HUES64 (cell line): ENCODE measurements around the gene AKAP3.

ENCODE experiments used
- H3K27ac ChIP-seq: 2 replicates; pipeline ENCODE4 v1.7.0; 2013; ENCODE audit warnings: low read depth, low read length, inconsistent platforms
- H3K27me3 ChIP-seq: 2 replicates; pipeline ENCODE4 v1.6.1; 2013; ENCODE audit warnings: mild to moderate bottlenecking, low read length; ENCODE audit not compliant: insufficient read depth
- H3K36me3 ChIP-seq: 2 replicates; pipeline ENCODE4 v1.6.1; 2013; ENCODE audit warnings: mild to moderate bottlenecking, low read length; ENCODE audit not compliant: insufficient read depth
- H3K4me1 ChIP-seq: 2 replicates; pipeline ENCODE4 v1.6.1; 2013; ENCODE audit warnings: mild to moderate bottlenecking, low read length, moderate library complexity; ENCODE audit not compliant: insufficient read depth
- H3K4me3 ChIP-seq: 2 replicates; pipeline ENCODE4 v1.5.1; 2013; ENCODE audit warnings: mild to moderate bottlenecking, low read length, moderate library complexity
- H3K9ac ChIP-seq: 2 replicates; pipeline ENCODE4 v1.6.1; 2013; ENCODE audit warnings: mild to moderate bottlenecking, low read depth, low read length
- H3K9me3 ChIP-seq: 2 replicates; pipeline ENCODE4 v1.6.1; 2013; ENCODE audit warnings: low read depth, low read length; ENCODE audit not compliant: insufficient read depth
- WGBS: fragments of 150-250, 120-280 bp; methylation state at CpG from one replicate; pipeline ENCODE4 v1.1.7; 2013; ENCODE audit warnings: missing lambda C conversion rate; 5-methylcytosine and 5-hydroxymethylcytosine counted together

The AKAP3 gene

GRCh38 chr12:4603421-4603820, 45.4 kb downstream of the AKAP3 start:
- peaks cover 7% of the 10 kb centered on the region; the same call in 1 of the 2 replicates for H3K4me1 ChIP-seq
- no peak overlapping the region for H3K9ac ChIP-seq
- no peaks in the 10 kb centered on the region for H3K9me3 ChIP-seq
- 0 out of 2 replicates have a peak, but pooled peaks cover 5% of the 10 kb centered on the region for H3K27me3 ChIP-seq
- no peak overlapping the region for H3K27ac ChIP-seq
- no peaks in the 10 kb centered on the region for H3K36me3 ChIP-seq
- no peak overlapping the region for H3K4me3 ChIP-seq
- 77% methylated on average over 7 of the region's 7 CpGs for WGBS

DNA sequence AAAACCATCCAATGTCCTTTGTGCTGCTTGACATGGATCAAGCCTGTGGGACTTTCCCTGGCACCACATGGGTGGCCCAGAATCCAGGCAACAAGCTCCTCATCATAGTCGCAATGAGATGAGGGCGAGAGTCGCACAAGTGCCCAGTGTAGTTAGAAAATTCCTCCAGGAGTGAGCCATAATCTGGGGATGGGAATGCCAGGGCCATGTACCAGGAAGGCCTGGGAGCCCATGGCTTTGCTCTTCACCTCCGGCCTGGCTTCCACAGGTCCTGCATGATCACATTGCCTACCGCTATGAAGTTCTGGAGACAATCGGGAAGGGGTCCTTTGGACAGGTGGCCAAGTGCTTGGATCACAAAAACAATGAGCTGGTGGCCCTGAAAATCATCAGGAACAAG, 53.0 kb downstream of the AKAP3 start:
- 96% methylated on average over 6 of the region's 6 CpGs for WGBS
- Histone ChIP-seq H3K9ac (no peak overlapping the region), H3K4me3 (no peak overlapping the region)

GRCh38 chr12:4591180-4591687, 57.6 kb downstream of the AKAP3 start:
- H3K4me1 ChIP-seq, result no peaks in the 10 kb centered on the region
- H3K4me3 ChIP-seq, result no peak overlapping the region
- no peak overlapping the region for H3K9ac ChIP-seq
- no peaks in the 10 kb centered on the region for H3K36me3 ChIP-seq
- H3K9me3 ChIP-seq, result no peaks in the 10 kb centered on the region
- no peak overlapping the region for H3K27ac ChIP-seq
- H3K27me3 ChIP-seq, result no peaks in the 10 kb centered on the region
- WGBS, result 89% methylated on average over 7 of the region's 7 CpGs

More for the DNA sequence above, 53.0 kb downstream of the AKAP3 start:
- H3K36me3 ChIP-seq, result no peaks in the 10 kb centered on the region
- H3K27ac ChIP-seq, result no peak overlapping the region
- no peaks in the 10 kb centered on the region for H3K9me3 ChIP-seq
- no peaks in the 10 kb centered on the region for H3K4me1 ChIP-seq
- H3K27me3 ChIP-seq, result no peaks in the 10 kb centered on the region

GRCh38 chr12:4589941-4590340, 58.9 kb downstream of the AKAP3 start:
- 83% methylated on average over 2 of the region's 2 CpGs for WGBS
- H3K9me3 ChIP-seq, result no peaks in the 10 kb centered on the region
- H3K27me3 ChIP-seq, result no peaks in the 10 kb centered on the region

GRCh38 chr12:4588916-4589315, 59.9 kb downstream of the AKAP3 start:
- no peaks in the 10 kb centered on the region for H3K4me1 ChIP-seq
- H3K36me3 ChIP-seq, result no peaks in the 10 kb centered on the region
- WGBS, result no CpG with 5 or more reads among the region's 3 CpGs
- no peak overlapping the region for H3K27ac ChIP-seq
- no peak overlapping the region for H3K4me3 ChIP-seq
- H3K9me3 ChIP-seq, result no peaks in the 10 kb centered on the region
- H3K9ac ChIP-seq, result no peak overlapping the region
- no peaks in the 10 kb centered on the region for H3K27me3 ChIP-seq

More at GRCh38 chr12:4589941-4590340, 58.9 kb downstream of the AKAP3 start:
- Histone ChIP-seq H3K9ac (no peak overlapping the region), H3K4me3 (no peak overlapping the region), H3K27ac (no peak overlapping the region), H3K36me3 (no peaks in the 10 kb centered on the region), H3K4me1 (no peaks in the 10 kb centered on the region)

DNA sequence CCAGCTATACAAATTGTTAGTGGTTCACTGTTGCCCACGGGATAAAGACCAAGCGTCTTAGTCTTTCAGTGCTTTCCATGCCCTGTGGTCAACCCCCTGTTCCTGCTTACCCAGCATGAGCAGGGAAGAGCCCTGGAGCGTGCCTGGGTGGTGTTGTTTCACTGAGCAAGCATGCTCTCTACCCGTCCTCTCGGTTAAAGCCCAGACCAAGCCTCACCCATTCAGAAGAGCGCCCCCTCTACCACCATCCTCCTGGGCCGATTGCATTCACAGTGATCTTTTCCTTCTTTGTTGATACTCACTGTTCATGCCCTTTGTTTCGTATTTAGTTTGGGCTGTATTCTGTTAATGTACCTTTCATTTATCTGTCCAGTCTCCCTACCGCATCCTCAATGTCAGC, 61.7 kb downstream of the AKAP3 start:
- Histone ChIP-seq H3K9me3 (no peaks in the 10 kb centered on the region), H3K27ac (no peak overlapping the region), H3K27me3 (no peaks in the 10 kb centered on the region), H3K36me3 (no peaks in the 10 kb centered on the region), H3K4me3 (no peak overlapping the region), H3K4me1 (no peaks in the 10 kb centered on the region), H3K9ac (no peak overlapping the region)
- 74% methylated on average over 9 of the region's 9 CpGs for WGBS

GRCh38 chr12:4586500-4586899, 62.4 kb downstream of the AKAP3 start:
- no peaks in the 10 kb centered on the region for H3K9me3 ChIP-seq
- H3K27ac ChIP-seq, result no peak overlapping the region
- H3K27me3 ChIP-seq, result no peaks in the 10 kb centered on the region
- H3K4me1 ChIP-seq, result peaks cover under 1% of the 10 kb centered on the region; the same call in 1 of the 2 replicates
- WGBS, result 89% methylated on average over 5 of the region's 5 CpGs
- H3K4me3 ChIP-seq, result no peak overlapping the region
- H3K9ac ChIP-seq, result no peak overlapping the region
- no peaks in the 10 kb centered on the region for H3K36me3 ChIP-seq

GRCh38 chr12:4584896-4585295, 64.0 kb downstream of the AKAP3 start:
- no peaks in the 10 kb centered on the region for H3K27me3 ChIP-seq
- H3K9me3 ChIP-seq, result no peaks in the 10 kb centered on the region
- WGBS, result 90% methylated on average over 7 of the region's 7 CpGs
- H3K4me3 ChIP-seq, result no peak overlapping the region
- H3K4me1 ChIP-seq, result peaks cover 5% of the 10 kb centered on the region; the same call in 1 of the 2 replicates
- H3K27ac ChIP-seq, result no peak overlapping the region
- no peaks in the 10 kb centered on the region for H3K36me3 ChIP-seq
- H3K9ac ChIP-seq, result no peak overlapping the region

- H3K36me3 ChIP-seq, result no peaks in the 10 kb centered on the region
- no peak overlapping the region for H3K27ac ChIP-seq
- H3K4me3 ChIP-seq, result no peak overlapping the region
- no peaks in the 10 kb centered on the region for H3K9me3 ChIP-seq
- WGBS, result 96% methylated on average over 4 of the region's 6 CpGs
- H3K9ac ChIP-seq, result no peak overlapping the region
- H3K27me3 ChIP-seq, result no peaks in the 10 kb centered on the region
- peaks cover 5% of the 10 kb centered on the region; the same call in 1 of the 2 replicates for H3K4me1 ChIP-seq
Observed at GRCh38 chr12:4584281-4584680, 64.6 kb downstream of the AKAP3 start.

DNA sequence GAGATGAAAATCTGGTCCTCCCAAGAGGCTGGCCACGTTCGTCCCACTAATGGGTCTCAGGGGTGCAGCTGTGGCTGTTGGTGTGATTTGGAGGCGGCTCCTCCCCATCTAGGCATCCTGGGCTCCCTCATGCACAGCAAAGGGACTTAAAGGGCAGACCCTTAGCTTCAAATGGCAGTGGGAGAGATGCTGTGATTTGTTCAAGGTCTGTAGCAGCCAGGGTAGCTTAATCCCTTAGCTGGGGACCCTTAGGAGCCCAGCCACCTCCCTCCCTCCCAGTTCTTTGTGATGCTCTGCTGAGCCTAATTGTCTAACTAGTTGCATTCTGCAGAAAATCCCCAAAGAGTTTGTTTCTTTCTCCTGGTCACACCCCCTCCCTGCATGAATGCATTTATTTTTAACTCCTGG, 68.6 kb downstream of the AKAP3 start:
- no peak overlapping the region for H3K4me3 ChIP-seq
- 67% methylated on average over 3 of the region's 3 CpGs for WGBS
- no peaks in the 10 kb centered on the region for H3K27me3 ChIP-seq
- H3K9ac ChIP-seq, result no peak overlapping the region
- H3K4me1 ChIP-seq, result peaks cover 5% of the 10 kb centered on the region; the same call in 1 of the 2 replicates
- no peak overlapping the region for H3K27ac ChIP-seq
- H3K36me3 ChIP-seq, result no peaks in the 10 kb centered on the region
- H3K9me3 ChIP-seq, result no peaks in the 10 kb centered on the region

GRCh38 chr12:4579305-4580102, 69.3 kb downstream of the AKAP3 start:
- no peaks in the 10 kb centered on the region for H3K36me3 ChIP-seq
- H3K4me3 ChIP-seq, result no peak overlapping the region
- H3K27me3 ChIP-seq, result no peaks in the 10 kb centered on the region
- no peak overlapping the region for H3K27ac ChIP-seq
- no peaks in the 10 kb centered on the region for H3K9me3 ChIP-seq
- no peak overlapping the region for H3K9ac ChIP-seq
- H3K4me1 ChIP-seq, result peaks cover 5% of the 10 kb centered on the region; the same call in 1 of the 2 replicates
- WGBS, result 70% methylated on average over 7 of the region's 8 CpGs
